ENCODE results near the gene IL20RB. TPM values are rescaled to one million over a fixed set of nuclear protein-coding genes. Genes with fewer than 3 reads are reported as not detected.
A peak's percentile ranks its signal among the peaks of the same experiment; 100 is the strongest.

Gene IL20RB
- total and polyA plus RNA-seq, 10 donors: 0.33 to 3.1 (median 0.85) TPM

DNA sequence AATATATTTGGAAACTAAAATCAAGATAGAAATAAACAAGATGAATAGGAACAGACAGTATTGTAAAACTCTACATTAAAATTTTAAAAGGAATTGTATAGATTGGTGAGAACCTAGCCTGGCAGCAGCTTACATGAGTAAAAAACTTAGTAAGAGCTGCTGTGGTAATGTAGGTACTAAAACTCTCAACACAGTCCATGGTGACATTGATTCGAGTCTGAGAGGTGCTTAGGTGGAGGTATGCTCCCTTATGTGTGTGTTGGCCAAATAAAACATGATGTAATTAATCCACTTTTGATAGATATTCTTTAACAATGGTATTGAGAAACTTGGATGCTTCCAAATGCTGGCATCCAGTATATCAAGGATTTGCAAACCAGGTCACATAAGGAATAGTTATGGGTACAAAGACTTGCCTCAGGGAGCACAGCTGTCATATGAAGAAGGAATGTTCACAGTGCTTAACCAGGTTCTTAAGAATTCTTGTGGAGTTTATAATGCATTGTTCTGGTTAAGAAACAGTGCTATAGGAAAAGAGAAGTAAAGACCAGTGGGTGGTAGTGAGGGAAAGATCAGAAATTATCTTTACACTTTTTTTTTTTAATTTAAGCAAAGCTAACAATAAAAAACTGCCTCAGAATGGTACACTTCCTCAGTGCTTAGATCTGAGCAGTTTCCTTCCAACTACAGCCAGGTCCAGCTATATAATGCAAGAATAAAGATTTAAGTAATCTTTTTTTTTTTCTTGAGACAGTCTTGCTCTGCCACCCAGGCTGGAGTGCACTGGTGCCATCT lies 24.6 kb upstream of the IL20RB start:
- Histone ChIP-seq H3K9me3 (peaks cover 0 to 11% (median 2%) of the 10 kb centered on the region in 8 donors), H3K4me3 (no peak overlapping the region), H3K36me3 (peaks cover 0 to 40% (median 7%) of the 10 kb centered on the region in 6 donors), H3K27ac (peak overlapping the region in 4 of 8 donors; percentile 6 to 53 (median 32)), H3K27me3 (replicated peaks in 1 of 7) (no peaks in the 10 kb centered on the region), H3K4me1 (peaks cover 4 to 83% (median 51%) of the 10 kb centered on the region in 6 donors)
- no peak for TF ChIP-seq POLR2AphosphoS5 (IDR thresholded peaks at IDR 0.05)
- TF ChIP-seq, protein P1, sequence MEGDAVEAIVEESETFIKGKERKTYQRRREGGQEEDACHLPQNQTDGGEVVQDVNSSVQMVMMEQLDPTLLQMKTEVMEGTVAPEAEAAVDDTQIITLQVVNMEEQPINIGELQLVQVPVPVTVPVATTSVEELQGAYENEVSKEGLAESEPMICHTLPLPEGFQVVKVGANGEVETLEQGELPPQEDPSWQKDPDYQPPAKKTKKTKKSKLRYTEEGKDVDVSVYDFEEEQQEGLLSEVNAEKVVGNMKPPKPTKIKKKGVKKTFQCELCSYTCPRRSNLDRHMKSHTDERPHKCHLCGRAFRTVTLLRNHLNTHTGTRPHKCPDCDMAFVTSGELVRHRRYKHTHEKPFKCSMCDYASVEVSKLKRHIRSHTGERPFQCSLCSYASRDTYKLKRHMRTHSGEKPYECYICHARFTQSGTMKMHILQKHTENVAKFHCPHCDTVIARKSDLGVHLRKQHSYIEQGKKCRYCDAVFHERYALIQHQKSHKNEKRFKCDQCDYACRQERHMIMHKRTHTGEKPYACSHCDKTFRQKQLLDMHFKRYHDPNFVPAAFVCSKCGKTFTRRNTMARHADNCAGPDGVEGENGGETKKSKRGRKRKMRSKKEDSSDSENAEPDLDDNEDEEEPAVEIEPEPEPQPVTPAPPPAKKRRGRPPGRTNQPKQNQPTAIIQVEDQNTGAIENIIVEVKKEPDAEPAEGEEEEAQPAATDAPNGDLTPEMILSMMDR (IDR thresholded peaks at IDR 0.05 in 8 of 11, conservative IDR thresholded peaks at IDR 0.05 in 3 of 11): no peak
- no peak for TF ChIP-seq POLR2A (IDR thresholded peaks at IDR 0.05)
- WGBS, 5 donors: 77 to 94% (median 88%) methylated on average over 1 of the region's 1 CpG
- DNase-seq: no peak
- intact Hi-C loops (cut with DNase I; ENCODE audit: low total_unique reads): no loop called here

DNA sequence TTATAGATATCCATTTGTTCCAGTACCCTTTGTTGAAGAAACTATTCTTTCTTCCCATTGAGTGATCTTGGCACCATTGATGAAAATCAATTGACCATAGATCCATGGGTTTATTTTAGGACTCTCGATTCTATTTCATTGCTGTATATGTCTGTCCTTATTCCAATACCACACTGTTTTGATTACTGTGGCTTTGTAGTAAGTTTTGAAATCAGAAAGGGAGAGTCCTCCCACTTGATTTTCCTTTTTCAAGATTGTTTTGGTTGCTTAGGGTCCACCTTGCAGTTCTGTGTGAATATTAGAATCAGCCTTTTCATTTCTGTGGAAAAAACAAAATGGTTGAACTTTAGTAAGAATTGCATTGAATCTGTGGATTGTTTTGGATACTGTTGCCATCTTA lies 20.6 kb upstream of the IL20RB start:
- no peaks in the 10 kb centered on the region for H3K27me3 ChIP-seq (replicated peaks in 1 of 7)
- no peak for TF ChIP-seq POLR2AphosphoS5 (IDR thresholded peaks at IDR 0.05)
- no peak for TF ChIP-seq POLR2A (IDR thresholded peaks at IDR 0.05)
- TF ChIP-seq, protein P1 (IDR thresholded peaks at IDR 0.05 in 8 of 11, conservative IDR thresholded peaks at IDR 0.05 in 3 of 11): no peak
- H3K36me3 ChIP-seq: peaks cover 0 to 24% (median 5%) of the 10 kb centered on the region in 6 donors
- peaks cover 0 to 11% (median 2%) of the 10 kb centered on the region in 8 donors for H3K9me3 ChIP-seq
- intact Hi-C loops (cut with DNase I; ENCODE audit: low total_unique reads): no loop called here
- no peak for DNase-seq
- no peak overlapping the region for H3K4me3 ChIP-seq
- peaks cover 9 to 83% (median 53%) of the 10 kb centered on the region in 6 donors for H3K4me1 ChIP-seq
- no peak overlapping the region for H3K27ac ChIP-seq
- 91 to 100% (median 97%) methylated on average over 1 of the region's 1 CpG for WGBS, 5 donors

DNA sequence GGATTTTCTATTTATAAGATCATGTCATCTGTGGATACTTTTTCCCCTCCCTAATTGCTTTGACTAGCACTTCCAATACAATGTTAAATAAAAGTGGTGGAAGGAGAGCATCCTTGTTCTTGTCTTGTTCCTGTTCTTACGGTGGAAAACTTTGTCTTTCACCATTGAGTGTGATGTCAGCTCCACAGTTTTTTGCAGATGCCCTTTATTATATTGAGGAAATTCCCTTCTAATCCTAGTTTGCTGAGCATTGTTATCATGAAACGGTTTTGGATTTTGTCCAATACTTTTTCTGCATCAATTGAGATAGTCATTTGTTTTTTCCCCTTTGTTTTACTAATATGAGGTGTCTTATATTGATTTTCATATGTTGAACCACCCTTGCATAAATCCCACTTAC lies 19.9 kb upstream of the IL20RB start:
- intact Hi-C loops (cut with DNase I; ENCODE audit: low total_unique reads): no loop called here
- Histone ChIP-seq H3K9me3 (peaks cover 0 to 11% (median 2%) of the 10 kb centered on the region in 8 donors), H3K36me3 (peaks cover 0 to 24% (median 5%) of the 10 kb centered on the region in 6 donors), H3K27ac (no peak overlapping the region), H3K4me1 (peaks cover 9 to 83% (median 51%) of the 10 kb centered on the region in 6 donors), H3K4me3 (no peak overlapping the region), H3K27me3 (replicated peaks in 1 of 7) (no peaks in the 10 kb centered on the region)
- no peak for DNase-seq
- 37 to 65% (median 50%) methylated on average over 2 of the region's 2 CpGs for WGBS, 5 donors
- no peak for TF ChIP-seq POLR2AphosphoS5 (IDR thresholded peaks at IDR 0.05)
- TF ChIP-seq, protein P1 (IDR thresholded peaks at IDR 0.05 in 8 of 11, conservative IDR thresholded peaks at IDR 0.05 in 3 of 11): no peak
- TF ChIP-seq POLR2A (IDR thresholded peaks at IDR 0.05): no peak

DNA sequence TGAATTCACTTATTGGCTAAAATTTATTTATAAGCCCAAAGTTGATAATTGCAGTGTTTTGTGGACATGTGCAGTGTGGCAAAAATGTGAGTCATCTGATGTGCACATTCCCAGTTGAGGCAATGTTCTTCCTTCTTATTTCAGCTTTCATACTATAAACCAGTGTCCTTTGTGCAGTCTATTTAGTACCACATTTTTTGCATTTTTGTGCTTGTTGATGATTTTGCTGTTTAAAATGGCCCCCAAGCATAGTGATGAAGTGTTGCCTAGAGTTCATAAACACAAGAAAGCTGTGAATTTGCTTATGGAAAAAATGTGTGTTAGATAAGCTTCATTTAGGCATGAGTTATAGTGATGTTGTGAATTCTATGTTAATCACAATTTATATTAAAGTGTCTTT lies 19.4 kb upstream of the IL20RB start:
- peaks cover 0 to 24% (median 5%) of the 10 kb centered on the region in 6 donors for H3K36me3 ChIP-seq
- H3K9me3 ChIP-seq: peaks cover 0 to 11% (median 2%) of the 10 kb centered on the region in 8 donors
- peaks cover 9 to 83% (median 51%) of the 10 kb centered on the region in 6 donors for H3K4me1 ChIP-seq
- H3K27me3 ChIP-seq (replicated peaks in 1 of 7): no peaks in the 10 kb centered on the region
- peak overlapping the region in 1 of 8 donors; percentile 22 for H3K27ac ChIP-seq
- no peak overlapping the region for H3K4me3 ChIP-seq
- DNase-seq: no peak
- TF ChIP-seq POLR2AphosphoS5 (IDR thresholded peaks at IDR 0.05): no peak
- TF ChIP-seq, protein P1 (IDR thresholded peaks at IDR 0.05 in 8 of 11, conservative IDR thresholded peaks at IDR 0.05 in 3 of 11): no peak
- TF ChIP-seq POLR2A (IDR thresholded peaks at IDR 0.05): no peak
- intact Hi-C loops (cut with DNase I; ENCODE audit: low total_unique reads): no loop called here

Data from spleen (tissue), 11 donors.